HEK293 (cell line): ENCODE measurements around the gene PPP4C.
A peak's percentile ranks its signal among the peaks of the same experiment; 100 is the strongest.

Experiments used
- IKZF3 ChIP-seq: fragments of 450-650 bp; IDR thresholded peaks from 2 replicates; pipeline ENCODE4 v1.5.0; 2018; ENCODE audit warnings: missing biosample characterization, mild to moderate bottlenecking, missing genetic modification characterization, moderate library complexity
- MYNN ChIP-seq: fragments of 450-650 bp; formaldehyde crosslinking; IDR thresholded peaks from 2 replicates; pipeline ENCODE4 v1.5.1; 2016; ENCODE audit warnings: missing biosample characterization, missing genetic modification characterization, borderline replicate concordance
- OSR2 ChIP-seq: fragments of 450-650 bp; formaldehyde crosslinking; IDR thresholded peaks from 2 replicates; pipeline ENCODE4 v1.5.1; 2016; ENCODE audit warnings: missing biosample characterization, missing genetic modification characterization
- ZNF274 ChIP-seq, 2 experiments: fragments of 200-500 bp in 1 of 2; fragments of 450-650 bp in 1 of 2; sonication (Bioruptor generic) in 1 of 2; formaldehyde crosslinking in 1 of 2; IDR thresholded peaks; 2 replicates each; pipeline versions ENCODE4 v1.5.1 to v1.6.1; 2014 to 2016; ENCODE audit warnings: borderline replicate concordance in 1 of 2, inconsistent platforms in 1 of 2, low read length in 1 of 2, missing biosample characterization in 1 of 2, missing genetic modification characterization in 1 of 2
- ZNF341 ChIP-seq: fragments of 450-650 bp; formaldehyde crosslinking; IDR thresholded peaks from 2 replicates; pipeline ENCODE4; 2016; ENCODE audit warnings: low read depth, missing biosample characterization, missing genetic modification characterization
- ZNF404 ChIP-seq: fragments of 450-650 bp; formaldehyde crosslinking; IDR thresholded peaks from 2 replicates; pipeline ENCODE4 v1.5.1; 2017; ENCODE audit warnings: missing biosample characterization, missing genetic modification characterization
- ZNF529 ChIP-seq: fragments of 450-650 bp; formaldehyde crosslinking; IDR thresholded peaks from 2 replicates; pipeline ENCODE4 v1.5.1; 2017; ENCODE audit warnings: missing genetic modification characterization, missing biosample characterization; ENCODE audit not compliant: insufficient replicate concordance
- ZNF600 ChIP-seq: fragments of 450-650 bp; formaldehyde crosslinking; IDR thresholded peaks from 2 replicates; pipeline ENCODE4 v1.5.1; 2016; ENCODE audit warnings: missing biosample characterization, missing genetic modification characterization
- ZNF624 ChIP-seq: fragments of 450-650 bp; formaldehyde crosslinking; IDR thresholded peaks from 2 replicates; pipeline ENCODE4 v1.5.1; 2017; ENCODE audit warnings: missing biosample characterization, missing genetic modification characterization
- ZSCAN23 ChIP-seq: fragments of 450-650 bp; formaldehyde crosslinking; IDR thresholded peaks from 2 replicates; pipeline ENCODE4 v1.5.1; 2016; ENCODE audit warnings: missing biosample characterization, missing genetic modification characterization
- ZSCAN30 ChIP-seq: fragments of 450-650 bp; IDR thresholded peaks from 2 replicates; pipeline ENCODE4 v1.5.1; 2018; ENCODE audit warnings: missing biosample characterization, mild to moderate bottlenecking, missing genetic modification characterization, moderate library complexity
- TF ChIP-seq, protein P1 (sequence below): fragments of 450-650 bp; formaldehyde crosslinking; IDR thresholded peaks from 2 replicates; pipeline ENCODE4 v1.5.1; 2016; ENCODE audit warnings: missing biosample characterization, missing genetic modification characterization
- TF ChIP-seq, protein P2 (sequence below): fragments of 450-650 bp; formaldehyde crosslinking; conservative IDR thresholded peaks from 2 replicates; pipeline ENCODE4 v1.5.1; 2016; ENCODE audit warnings: low read depth, missing biosample characterization, missing genetic modification characterization
- TF ChIP-seq, protein P3 (sequence below): fragments of 450-650 bp; formaldehyde crosslinking; IDR thresholded peaks from 2 replicates; pipeline ENCODE4 v1.5.1; 2016; ENCODE audit warnings: missing biosample characterization, missing genetic modification characterization
- TF ChIP-seq, protein P4 (sequence below): sonication (generic); formaldehyde crosslinking; IDR thresholded peaks from 2 replicates; pipeline ENCODE4 v1.8.1; 2022; ENCODE audit warnings: mild to moderate bottlenecking, moderate library complexity, missing genetic modification reagents
- TF ChIP-seq, protein P5 (sequence below): fragments of 450-650 bp; formaldehyde crosslinking; IDR thresholded peaks from 2 replicates; pipeline ENCODE4 v1.5.1; 2016; ENCODE audit warnings: missing biosample characterization, missing genetic modification characterization
- TF ChIP-seq, protein P6 (sequence below): fragments of 450-650 bp; formaldehyde crosslinking; IDR thresholded peaks from 2 replicates; pipeline ENCODE4 v1.5.1; 2016; ENCODE audit warnings: missing biosample characterization, missing genetic modification characterization, borderline replicate concordance
- TF ChIP-seq, protein P7 (sequence below): fragments of 450-650 bp; formaldehyde crosslinking; IDR thresholded peaks from 2 replicates; pipeline ENCODE4 v1.5.1; 2016; ENCODE audit warnings: missing biosample characterization, missing genetic modification characterization
- TF ChIP-seq, protein P8 (sequence below): fragments of 450-650 bp; formaldehyde crosslinking; IDR thresholded peaks from 2 replicates; pipeline ENCODE4 v1.5.1; 2017; ENCODE audit warnings: missing biosample characterization, missing genetic modification characterization

The PPP4C gene

DNA sequence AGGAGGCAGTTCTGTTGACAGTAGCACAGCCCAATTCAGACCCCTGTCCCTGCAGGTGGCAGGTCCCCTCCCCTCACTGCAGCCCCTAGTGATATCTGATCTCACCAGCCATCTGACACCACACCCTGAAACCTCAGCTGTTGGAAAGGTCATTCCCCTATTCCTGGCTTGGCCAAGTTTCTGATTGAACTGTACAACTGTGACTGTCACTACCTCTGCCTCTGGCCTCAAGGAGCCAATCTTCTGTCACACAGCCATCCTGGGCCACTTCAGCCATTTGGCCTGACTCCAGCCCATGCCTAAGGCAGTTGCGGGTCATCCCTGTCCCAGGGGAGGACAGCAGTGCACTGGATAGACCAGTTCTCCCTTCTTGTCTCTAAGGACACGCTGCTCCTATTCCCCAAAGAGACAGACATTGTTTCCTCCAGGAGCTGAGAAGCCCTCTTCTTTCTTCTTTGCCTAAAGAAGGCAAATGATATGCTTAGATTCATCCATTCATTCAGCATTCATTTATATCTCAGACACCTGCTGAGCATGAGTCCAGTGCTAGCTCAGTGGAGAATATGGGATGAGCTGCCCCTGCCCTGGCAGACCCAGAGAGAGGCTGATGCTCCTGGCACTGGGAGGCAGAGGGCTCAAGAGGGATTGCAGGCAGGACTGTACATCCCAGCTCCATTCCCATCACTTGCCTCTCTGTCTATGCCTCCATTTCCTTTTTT lies 14.8 kb upstream of the PPP4C start (continued):
- no peak for TF ChIP-seq ZNF404 (tag by site-specific recombination)
- 0 out of 2 replicates have a peak, but pooled peaks have one; percentile 26 for TF ChIP-seq ZNF341 (tag by site-specific recombination)
- TF ChIP-seq, protein P1, sequence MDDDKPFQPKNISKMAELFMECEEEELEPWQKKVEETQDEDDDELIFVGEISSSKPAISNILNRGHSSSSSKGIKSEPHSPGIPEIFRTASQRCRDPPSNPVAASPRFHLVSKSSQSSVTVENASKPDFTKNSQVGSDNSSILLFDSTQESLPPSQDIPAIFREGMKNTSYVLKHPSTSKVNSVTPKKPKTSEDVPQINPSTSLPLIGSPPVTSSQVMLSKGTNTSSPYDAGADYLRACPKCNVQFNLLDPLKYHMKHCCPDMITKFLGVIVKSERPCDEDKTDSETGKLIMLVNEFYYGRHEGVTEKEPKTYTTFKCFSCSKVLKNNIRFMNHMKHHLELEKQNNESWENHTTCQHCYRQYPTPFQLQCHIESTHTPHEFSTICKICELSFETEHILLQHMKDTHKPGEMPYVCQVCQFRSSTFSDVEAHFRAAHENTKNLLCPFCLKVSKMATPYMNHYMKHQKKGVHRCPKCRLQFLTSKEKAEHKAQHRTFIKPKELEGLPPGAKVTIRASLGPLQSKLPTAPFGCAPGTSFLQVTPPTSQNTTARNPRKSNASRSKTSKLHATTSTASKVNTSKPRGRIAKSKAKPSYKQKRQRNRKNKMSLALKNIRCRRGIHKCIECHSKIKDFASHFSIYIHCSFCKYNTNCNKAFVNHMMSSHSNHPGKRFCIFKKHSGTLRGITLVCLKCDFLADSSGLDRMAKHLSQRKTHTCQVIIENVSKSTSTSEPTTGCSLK (tag by site-specific recombination): no peak
- TF ChIP-seq ZNF624 (tag by site-specific recombination): no peak
- no peak for TF ChIP-seq ZNF529 (tag by site-specific recombination)
- TF ChIP-seq, protein P2, sequence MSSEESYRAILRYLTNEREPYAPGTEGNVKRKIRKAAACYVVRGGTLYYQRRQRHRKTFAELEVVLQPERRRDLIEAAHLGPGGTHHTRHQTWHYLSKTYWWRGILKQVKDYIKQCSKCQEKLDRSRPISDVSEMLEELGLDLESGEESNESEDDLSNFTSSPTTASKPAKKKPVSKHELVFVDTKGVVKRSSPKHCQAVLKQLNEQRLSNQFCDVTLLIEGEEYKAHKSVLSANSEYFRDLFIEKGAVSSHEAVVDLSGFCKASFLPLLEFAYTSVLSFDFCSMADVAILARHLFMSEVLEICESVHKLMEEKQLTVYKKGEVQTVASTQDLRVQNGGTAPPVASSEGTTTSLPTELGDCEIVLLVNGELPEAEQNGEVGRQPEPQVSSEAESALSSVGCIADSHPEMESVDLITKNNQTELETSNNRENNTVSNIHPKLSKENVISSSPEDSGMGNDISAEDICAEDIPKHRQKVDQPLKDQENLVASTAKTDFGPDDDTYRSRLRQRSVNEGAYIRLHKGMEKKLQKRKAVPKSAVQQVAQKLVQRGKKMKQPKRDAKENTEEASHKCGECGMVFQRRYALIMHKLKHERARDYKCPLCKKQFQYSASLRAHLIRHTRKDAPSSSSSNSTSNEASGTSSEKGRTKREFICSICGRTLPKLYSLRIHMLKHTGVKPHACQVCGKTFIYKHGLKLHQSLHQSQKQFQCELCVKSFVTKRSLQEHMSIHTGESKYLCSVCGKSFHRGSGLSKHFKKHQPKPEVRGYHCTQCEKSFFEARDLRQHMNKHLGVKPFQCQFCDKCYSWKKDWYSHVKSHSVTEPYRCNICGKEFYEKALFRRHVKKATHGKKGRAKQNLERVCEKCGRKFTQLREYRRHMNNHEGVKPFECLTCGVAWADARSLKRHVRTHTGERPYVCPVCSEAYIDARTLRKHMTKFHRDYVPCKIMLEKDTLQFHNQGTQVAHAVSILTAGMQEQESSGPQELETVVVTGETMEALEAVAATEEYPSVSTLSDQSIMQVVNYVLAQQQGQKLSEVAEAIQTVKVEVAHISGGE (tag by site-specific recombination): no peak
- TF ChIP-seq, protein P3, sequence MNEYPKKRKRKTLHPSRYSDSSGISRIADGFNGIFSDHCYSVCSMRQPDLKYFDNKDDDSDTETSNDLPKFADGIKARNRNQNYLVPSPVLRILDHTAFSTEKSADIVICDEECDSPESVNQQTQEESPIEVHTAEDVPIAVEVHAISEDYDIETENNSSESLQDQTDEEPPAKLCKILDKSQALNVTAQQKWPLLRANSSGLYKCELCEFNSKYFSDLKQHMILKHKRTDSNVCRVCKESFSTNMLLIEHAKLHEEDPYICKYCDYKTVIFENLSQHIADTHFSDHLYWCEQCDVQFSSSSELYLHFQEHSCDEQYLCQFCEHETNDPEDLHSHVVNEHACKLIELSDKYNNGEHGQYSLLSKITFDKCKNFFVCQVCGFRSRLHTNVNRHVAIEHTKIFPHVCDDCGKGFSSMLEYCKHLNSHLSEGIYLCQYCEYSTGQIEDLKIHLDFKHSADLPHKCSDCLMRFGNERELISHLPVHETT (tag by site-specific recombination): no peak
- TF ChIP-seq, protein P4, sequence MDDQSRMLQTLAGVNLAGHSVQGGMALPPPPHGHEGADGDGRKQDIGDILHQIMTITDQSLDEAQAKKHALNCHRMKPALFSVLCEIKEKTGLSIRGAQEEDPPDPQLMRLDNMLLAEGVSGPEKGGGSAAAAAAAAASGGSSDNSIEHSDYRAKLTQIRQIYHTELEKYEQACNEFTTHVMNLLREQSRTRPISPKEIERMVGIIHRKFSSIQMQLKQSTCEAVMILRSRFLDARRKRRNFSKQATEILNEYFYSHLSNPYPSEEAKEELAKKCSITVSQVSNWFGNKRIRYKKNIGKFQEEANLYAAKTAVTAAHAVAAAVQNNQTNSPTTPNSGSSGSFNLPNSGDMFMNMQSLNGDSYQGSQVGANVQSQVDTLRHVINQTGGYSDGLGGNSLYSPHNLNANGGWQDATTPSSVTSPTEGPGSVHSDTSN: no peak
- no peak for TF ChIP-seq ZSCAN30 (tag by site-specific recombination)
- TF ChIP-seq OSR2 (tag by site-specific recombination): no peak
- no peak for TF ChIP-seq MYNN (tag by site-specific recombination)
- TF ChIP-seq, protein P5, sequence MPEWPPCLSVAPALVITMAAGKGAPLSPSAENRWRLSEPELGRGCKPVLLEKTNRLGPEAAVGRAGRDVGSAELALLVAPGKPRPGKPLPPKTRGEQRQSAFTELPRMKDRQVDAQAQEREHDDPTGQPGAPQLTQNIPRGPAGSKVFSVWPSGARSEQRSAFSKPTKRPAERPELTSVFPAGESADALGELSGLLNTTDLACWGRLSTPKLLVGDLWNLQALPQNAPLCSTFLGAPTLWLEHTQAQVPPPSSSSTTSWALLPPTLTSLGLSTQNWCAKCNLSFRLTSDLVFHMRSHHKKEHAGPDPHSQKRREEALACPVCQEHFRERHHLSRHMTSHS (tag by site-specific recombination): no peak
- TF ChIP-seq ZNF274 (IDR thresholded peaks at IDR 0.05; ENCODE audit: low read length): no peak
- TF ChIP-seq ZNF274 (tag by site-specific recombination; IDR thresholded peaks at IDR 0.05; ENCODE audit: borderline replicate concordance): no peak
- TF ChIP-seq, protein P6, sequence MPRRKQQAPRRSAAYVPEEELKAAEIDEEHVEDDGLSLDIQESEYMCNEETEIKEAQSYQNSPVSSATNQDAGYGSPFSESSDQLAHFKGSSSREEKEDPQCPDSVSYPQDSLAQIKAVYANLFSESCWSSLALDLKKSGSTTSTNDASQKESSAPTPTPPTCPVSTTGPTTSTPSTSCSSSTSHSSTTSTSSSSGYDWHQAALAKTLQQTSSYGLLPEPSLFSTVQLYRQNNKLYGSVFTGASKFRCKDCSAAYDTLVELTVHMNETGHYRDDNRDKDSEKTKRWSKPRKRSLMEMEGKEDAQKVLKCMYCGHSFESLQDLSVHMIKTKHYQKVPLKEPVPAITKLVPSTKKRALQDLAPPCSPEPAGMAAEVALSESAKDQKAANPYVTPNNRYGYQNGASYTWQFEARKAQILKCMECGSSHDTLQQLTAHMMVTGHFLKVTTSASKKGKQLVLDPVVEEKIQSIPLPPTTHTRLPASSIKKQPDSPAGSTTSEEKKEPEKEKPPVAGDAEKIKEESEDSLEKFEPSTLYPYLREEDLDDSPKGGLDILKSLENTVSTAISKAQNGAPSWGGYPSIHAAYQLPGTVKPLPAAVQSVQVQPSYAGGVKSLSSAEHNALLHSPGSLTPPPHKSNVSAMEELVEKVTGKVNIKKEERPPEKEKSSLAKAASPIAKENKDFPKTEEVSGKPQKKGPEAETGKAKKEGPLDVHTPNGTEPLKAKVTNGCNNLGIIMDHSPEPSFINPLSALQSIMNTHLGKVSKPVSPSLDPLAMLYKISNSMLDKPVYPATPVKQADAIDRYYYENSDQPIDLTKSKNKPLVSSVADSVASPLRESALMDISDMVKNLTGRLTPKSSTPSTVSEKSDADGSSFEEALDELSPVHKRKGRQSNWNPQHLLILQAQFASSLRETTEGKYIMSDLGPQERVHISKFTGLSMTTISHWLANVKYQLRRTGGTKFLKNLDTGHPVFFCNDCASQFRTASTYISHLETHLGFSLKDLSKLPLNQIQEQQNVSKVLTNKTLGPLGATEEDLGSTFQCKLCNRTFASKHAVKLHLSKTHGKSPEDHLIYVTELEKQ: no peak
- TF ChIP-seq ZSCAN23 (tag by site-specific recombination): no peak
- TF ChIP-seq IKZF3: peak; percentile 37; the same call in 1 of the 2 replicates
- TF ChIP-seq, protein P7, sequence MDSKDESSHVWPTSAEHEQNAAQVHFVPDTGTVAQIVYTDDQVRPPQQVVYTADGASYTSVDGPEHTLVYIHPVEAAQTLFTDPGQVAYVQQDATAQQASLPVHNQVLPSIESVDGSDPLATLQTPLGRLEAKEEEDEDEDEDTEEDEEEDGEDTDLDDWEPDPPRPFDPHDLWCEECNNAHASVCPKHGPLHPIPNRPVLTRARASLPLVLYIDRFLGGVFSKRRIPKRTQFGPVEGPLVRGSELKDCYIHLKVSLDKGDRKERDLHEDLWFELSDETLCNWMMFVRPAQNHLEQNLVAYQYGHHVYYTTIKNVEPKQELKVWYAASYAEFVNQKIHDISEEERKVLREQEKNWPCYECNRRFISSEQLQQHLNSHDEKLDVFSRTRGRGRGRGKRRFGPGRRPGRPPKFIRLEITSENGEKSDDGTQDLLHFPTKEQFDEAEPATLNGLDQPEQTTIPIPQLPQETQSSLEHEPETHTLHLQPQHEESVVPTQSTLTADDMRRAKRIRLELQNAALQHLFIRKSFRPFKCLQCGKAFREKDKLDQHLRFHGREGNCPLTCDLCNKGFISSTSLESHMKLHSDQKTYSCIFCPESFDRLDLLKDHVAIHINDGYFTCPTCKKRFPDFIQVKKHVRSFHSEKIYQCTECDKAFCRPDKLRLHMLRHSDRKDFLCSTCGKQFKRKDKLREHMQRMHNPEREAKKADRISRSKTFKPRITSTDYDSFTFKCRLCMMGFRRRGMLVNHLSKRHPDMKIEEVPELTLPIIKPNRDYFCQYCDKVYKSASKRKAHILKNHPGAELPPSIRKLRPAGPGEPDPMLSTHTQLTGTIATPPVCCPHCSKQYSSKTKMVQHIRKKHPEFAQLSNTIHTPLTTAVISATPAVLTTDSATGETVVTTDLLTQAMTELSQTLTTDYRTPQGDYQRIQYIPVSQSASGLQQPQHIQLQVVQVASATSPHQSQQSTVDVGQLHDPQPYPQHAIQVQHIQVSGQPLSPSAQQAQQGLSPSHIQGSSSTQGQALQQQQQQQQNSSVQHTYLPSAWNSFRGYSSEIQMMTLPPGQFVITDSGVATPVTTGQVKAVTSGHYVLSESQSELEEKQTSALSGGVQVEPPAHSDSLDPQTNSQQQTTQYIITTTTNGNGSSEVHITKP (tag by site-specific recombination): peak; percentile 48; the same call in 1 of the 2 replicates
- TF ChIP-seq, protein P8, sequence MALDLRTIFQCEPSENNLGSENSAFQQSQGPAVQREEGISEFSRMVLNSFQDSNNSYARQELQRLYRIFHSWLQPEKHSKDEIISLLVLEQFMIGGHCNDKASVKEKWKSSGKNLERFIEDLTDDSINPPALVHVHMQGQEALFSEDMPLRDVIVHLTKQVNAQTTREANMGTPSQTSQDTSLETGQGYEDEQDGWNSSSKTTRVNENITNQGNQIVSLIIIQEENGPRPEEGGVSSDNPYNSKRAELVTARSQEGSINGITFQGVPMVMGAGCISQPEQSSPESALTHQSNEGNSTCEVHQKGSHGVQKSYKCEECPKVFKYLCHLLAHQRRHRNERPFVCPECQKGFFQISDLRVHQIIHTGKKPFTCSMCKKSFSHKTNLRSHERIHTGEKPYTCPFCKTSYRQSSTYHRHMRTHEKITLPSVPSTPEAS: no peak
- TF ChIP-seq ZNF600 (tag by site-specific recombination): 0 out of 2 replicates have a peak, but pooled peaks have one; percentile 27
